Aorta (tissue), 5 donors: Measurements from ENCODE around the gene PEX5L. TPM values are rescaled to one million over a fixed set of nuclear protein-coding genes. Genes with fewer than 3 reads are reported as not detected.

ENCODE experiments used
- ATAC-seq: fragments of 200-7000 bp; cut with Tn5 transposase; one replicate; pipeline ENCODE4 v1.9.1; 2022; ENCODE audit warnings: moderate library complexity; ENCODE audit not compliant: low FRiP score
- DNase-seq, 2 donors: peaks; one replicate each; pipeline ENCODE4 v3.0.0-alpha.2; 2020
- H3K27ac ChIP-seq, 2 donors: one replicate each; pipeline ENCODE4 v1.5.1; 2013; ENCODE audit warnings: low read length in 2 of 2, mild to moderate bottlenecking in 2 of 2, moderate library complexity in 2 of 2, control low read depth in 1 of 2, inconsistent platforms in 1 of 2, low read depth in 1 of 2
- H3K27me3 ChIP-seq, 2 donors: one replicate each; pipeline ENCODE4 v1.6.1; 2013; ENCODE audit warnings: control low read depth in 1 of 2, low read length in 1 of 2, mild to moderate bottlenecking in 1 of 2, moderate library complexity in 1 of 2; ENCODE audit not compliant: insufficient read depth in 2 of 2, control insufficient read depth in 1 of 2
- H3K36me3 ChIP-seq, 2 donors: one replicate each; pipeline ENCODE4 v1.6.1; 2013; ENCODE audit warnings: control low read depth in 1 of 2, low read length in 1 of 2, mild to moderate bottlenecking in 1 of 2; ENCODE audit not compliant: insufficient read depth in 2 of 2, control insufficient read depth in 1 of 2
- H3K4me1 ChIP-seq, 2 donors: one replicate each; pipeline ENCODE4 v1.6.1; 2013; ENCODE audit warnings: low read length in 2 of 2, control low read depth in 1 of 2, mild to moderate bottlenecking in 1 of 2, moderate library complexity in 1 of 2; ENCODE audit not compliant: insufficient read depth in 2 of 2, control insufficient read depth in 1 of 2
- H3K4me3 ChIP-seq, 2 donors: one replicate each; pipeline ENCODE4 v1.5.1; 2013; ENCODE audit warnings: low read length in 2 of 2, control low read depth in 1 of 2, mild to moderate bottlenecking in 1 of 2
- H3K9me3 ChIP-seq: one replicate; pipeline ENCODE4 v1.6.1; 2013; ENCODE audit warnings: mild to moderate bottlenecking, low read length; ENCODE audit not compliant: control insufficient read depth
- WGBS, 2 donors: extraction: QIAGEN DNeasy Blood & Tissue Kit; methylation state at CpG; one replicate each; pipeline ENCODE4 v1.1.7; 2013; 5-methylcytosine and 5-hydroxymethylcytosine counted together
- intact Hi-C, 2 donors: fragments of 100-400 bp; cut with DNase I; formaldehyde crosslinking; loops; one replicate each; pipeline versions ENCODE4 v1.14.2 to v1.15.0; 2022
- polyA plus RNA-seq, 2 donors: library from polyadenylated mRNA; stranded (reverse); fragments of 200-250 nt; gene quantifications; one replicate each; pipeline ENCODE4 v1.2.3, GENCODE V29; 2013
- total RNA-seq, 2 donors: library from RNA; stranded (reverse); fragmentation: NEBNext Ultra II Directional; extraction: Animal tissue kit (Norgen Biotek cat#: 25700); gene quantifications; one replicate each; pipeline ENCODE4 v1.2.1, GENCODE V29; 2021
- donor health status: healthy with polysubstance abuse.
- donor health status: Bipolar disorder and iron deficiency.
- donor health status: DM: no; HTN: no; CAD: no.
- donor health status: DM: no; HTN: no; CAD: no.
- donor health status: DM: yes; HTN: yes; CAD: no.

The PEX5L gene
- total and polyA plus RNA-seq, 4 donors = 0.24 TPM; not detected in 3

GRCh38 chr3:179885950-179886349 is 150.8 kb downstream of the PEX5L start:
- no peaks in the 10 kb centered on the region for H3K36me3 ChIP-seq
- H3K27ac ChIP-seq = no peak overlapping the region
- no peaks in the 10 kb centered on the region for H3K4me1 ChIP-seq
- no peak overlapping the region for H3K4me3 ChIP-seq
- ATAC-seq (no peak), DNase-seq (no peak)
- no peaks in the 10 kb centered on the region for H3K9me3 ChIP-seq
- intact Hi-C loops = no loop called here
- 66 to 76% methylated on average over 2 of the region's 2 CpGs for WGBS, 2 donors
- H3K27me3 ChIP-seq = no peaks in the 10 kb centered on the region

GRCh38 chr3:179884136-179884535 is 152.6 kb downstream of the PEX5L start:
- WGBS, 2 donors = 58 to 63% methylated on average over 1 of the region's 1 CpG
- no peak for DNase-seq

GRCh38 chr3:179882292-179882691 is 154.4 kb downstream of the PEX5L start:
- H3K27me3 ChIP-seq = no peaks in the 10 kb centered on the region
- no peak overlapping the region for H3K27ac ChIP-seq
- intact Hi-C loops = no loop called here
- no peaks in the 10 kb centered on the region for H3K9me3 ChIP-seq
- H3K4me3 ChIP-seq = no peak overlapping the region
- ATAC-seq = no peak
- DNase-seq = no peak
- no peaks in the 10 kb centered on the region for H3K36me3 ChIP-seq
- H3K4me1 ChIP-seq = no peaks in the 10 kb centered on the region
- 8 to 13% methylated on average over 2 of the region's 2 CpGs for WGBS, 2 donors

More at GRCh38 chr3:179884136-179884535, 152.6 kb downstream of the PEX5L start:
- Histone ChIP-seq H3K36me3 (no peaks in the 10 kb centered on the region), H3K27ac (no peak overlapping the region), H3K4me3 (no peak overlapping the region), H3K27me3 (no peaks in the 10 kb centered on the region), H3K9me3 (no peaks in the 10 kb centered on the region), H3K4me1 (no peaks in the 10 kb centered on the region)
- intact Hi-C loops = no loop called here
- ATAC-seq = no peak

GRCh38 chr3:179881791-179882190 is 154.9 kb downstream of the PEX5L start:
- no peaks in the 10 kb centered on the region for H3K9me3 ChIP-seq
- no peak overlapping the region for H3K4me3 ChIP-seq
- no peaks in the 10 kb centered on the region for H3K4me1 ChIP-seq
- no peak overlapping the region for H3K27ac ChIP-seq
- 11 to 21% methylated on average over 2 of the region's 2 CpGs for WGBS, 2 donors
- DNase-seq (no peak), ATAC-seq (no peak)
- intact Hi-C loops = no loop called here
- H3K27me3 ChIP-seq = no peaks in the 10 kb centered on the region
- no peaks in the 10 kb centered on the region for H3K36me3 ChIP-seq

- H3K36me3 ChIP-seq = no peaks in the 10 kb centered on the region
- DNase-seq (no peak), ATAC-seq (no peak)
- 46 to 47% methylated on average over 4 of the region's 4 CpGs for WGBS, 2 donors
- intact Hi-C loops = no loop called here
- H3K27ac ChIP-seq = no peak overlapping the region
- no peaks in the 10 kb centered on the region for H3K27me3 ChIP-seq
- no peaks in the 10 kb centered on the region for H3K9me3 ChIP-seq
- H3K4me1 ChIP-seq = no peaks in the 10 kb centered on the region
- H3K4me3 ChIP-seq = no peak overlapping the region
Measured at GRCh38 chr3:179880868-179881267, 155.9 kb downstream of the PEX5L start.

GRCh38 chr3:179876440-179876839 is 160.3 kb downstream of the PEX5L start:
- ATAC-seq (no peak), DNase-seq (no peak)
- H3K27me3 ChIP-seq = no peaks in the 10 kb centered on the region
- no peak overlapping the region for H3K4me3 ChIP-seq
- WGBS, 2 donors = 74 to 79% methylated on average over 3 of the region's 3 CpGs
- H3K9me3 ChIP-seq = no peaks in the 10 kb centered on the region
- no peaks in the 10 kb centered on the region for H3K4me1 ChIP-seq
- intact Hi-C loops = no loop called here
- no peaks in the 10 kb centered on the region for H3K36me3 ChIP-seq
- H3K27ac ChIP-seq = no peak overlapping the region

- Histone ChIP-seq H3K27me3 (no peaks in the 10 kb centered on the region), H3K27ac (no peak overlapping the region), H3K4me1 (no peaks in the 10 kb centered on the region), H3K36me3 (no peaks in the 10 kb centered on the region), H3K4me3 (no peak overlapping the region), H3K9me3 (no peaks in the 10 kb centered on the region)
- intact Hi-C loops = no loop called here
- 35 to 43% methylated on average over 5 of the region's 5 CpGs for WGBS, 2 donors
- no peak for ATAC-seq
- no peak for DNase-seq
Measured at GRCh38 chr3:179872842-179873241, 163.9 kb downstream of the PEX5L start.

- WGBS, 2 donors = 50 to 58% methylated on average over 4 of the region's 4 CpGs
- DNase-seq (no peak), ATAC-seq (no peak)
- Histone ChIP-seq H3K36me3 (no peaks in the 10 kb centered on the region), H3K4me3 (no peak overlapping the region), H3K4me1 (no peaks in the 10 kb centered on the region), H3K27ac (no peak overlapping the region), H3K27me3 (no peaks in the 10 kb centered on the region), H3K9me3 (no peaks in the 10 kb centered on the region)
- intact Hi-C loops = no loop called here
Measured at GRCh38 chr3:179871782-179872181, 165.0 kb downstream of the PEX5L start.

- Histone ChIP-seq H3K4me1 (no peaks in the 10 kb centered on the region), H3K27ac (no peak overlapping the region), H3K36me3 (no peaks in the 10 kb centered on the region), H3K9me3 (no peaks in the 10 kb centered on the region), H3K27me3 (no peaks in the 10 kb centered on the region), H3K4me3 (no peak overlapping the region)
- WGBS, 2 donors = 24 to 28% methylated on average over 5 of the region's 5 CpGs
- ATAC-seq (no peak), DNase-seq (no peak)
- intact Hi-C loops = no loop called here
Measured at GRCh38 chr3:179868715-179869114, 168.0 kb downstream of the PEX5L start.
